AG04450 (cell line): ENCODE results near the gene NUMB. TPM values are rescaled to one million over a fixed set of nuclear protein-coding genes. Genes with fewer than 3 reads are reported as not detected.

Experiments used
- CTCF ChIA-PET: fragments of 300-600, 350-600 bp; formaldehyde crosslinking; extraction: SDS; loops from one replicate; lab custom pipeline; 2022; ENCODE audit warnings: antibody characterized with exemption, inconsistent platforms; lab: Charles Lee
- POLR2A ChIA-PET: fragments of 350-600 bp; formaldehyde crosslinking; extraction: SDS; loops from one replicate; lab custom pipeline; 2021; ENCODE audit warnings: antibody characterized with exemption, inconsistent platforms; lab: Yijun Ruan, JAX
- DNase-seq: peaks from one replicate; pipeline ENCODE4 v3.0.0-alpha.2; 2011; ENCODE audit warnings: low read depth, low spot score
- H3K27ac ChIP-seq: one replicate; pipeline ENCODE4 v1.5.1; 2012; ENCODE audit warnings: low read depth, low read length, control low read depth
- H3K27me3 ChIP-seq: one replicate; pipeline ENCODE4 v1.6.0; 2012; ENCODE audit warnings: low read length; ENCODE audit not compliant: control insufficient read depth, insufficient read depth
- H3K4me3 ChIP-seq: 2 replicates; pipeline ENCODE4 v1.5.1; 2011; ENCODE audit warnings: mild to moderate bottlenecking, low read depth, low read length, control low read depth
- H3K9me3 ChIP-seq: 2 replicates; pipeline ENCODE4 v1.5.1; 2012; ENCODE audit warnings: low read length; ENCODE audit not compliant: control insufficient read depth, insufficient read depth
- polyA plus RNA-seq: library from polyadenylated mRNA; depleted of rRNA; stranded (reverse); fragments of >200 nt; gene quantifications from 2 replicates; pipeline ENCODE4 v1.2.3, GENCODE V29; 2011
- TF ChIP-seq, protein P1 (sequence below): IDR thresholded peaks from 2 replicates; pipeline ENCODE4 v1.5.1; 2011; ENCODE audit warnings: low read depth, low read length, control low read depth, inconsistent platforms

The NUMB gene
- polyA plus RNA-seq, 1 experiment: 152 TPM

- Histone ChIP-seq H3K9me3 (no peaks in the 10 kb centered on the region), H3K27ac (no peak overlapping the region), H3K4me3 (no peak overlapping the region), H3K27me3 (no peaks in the 10 kb centered on the region)
- TF ChIP-seq, protein P1, sequence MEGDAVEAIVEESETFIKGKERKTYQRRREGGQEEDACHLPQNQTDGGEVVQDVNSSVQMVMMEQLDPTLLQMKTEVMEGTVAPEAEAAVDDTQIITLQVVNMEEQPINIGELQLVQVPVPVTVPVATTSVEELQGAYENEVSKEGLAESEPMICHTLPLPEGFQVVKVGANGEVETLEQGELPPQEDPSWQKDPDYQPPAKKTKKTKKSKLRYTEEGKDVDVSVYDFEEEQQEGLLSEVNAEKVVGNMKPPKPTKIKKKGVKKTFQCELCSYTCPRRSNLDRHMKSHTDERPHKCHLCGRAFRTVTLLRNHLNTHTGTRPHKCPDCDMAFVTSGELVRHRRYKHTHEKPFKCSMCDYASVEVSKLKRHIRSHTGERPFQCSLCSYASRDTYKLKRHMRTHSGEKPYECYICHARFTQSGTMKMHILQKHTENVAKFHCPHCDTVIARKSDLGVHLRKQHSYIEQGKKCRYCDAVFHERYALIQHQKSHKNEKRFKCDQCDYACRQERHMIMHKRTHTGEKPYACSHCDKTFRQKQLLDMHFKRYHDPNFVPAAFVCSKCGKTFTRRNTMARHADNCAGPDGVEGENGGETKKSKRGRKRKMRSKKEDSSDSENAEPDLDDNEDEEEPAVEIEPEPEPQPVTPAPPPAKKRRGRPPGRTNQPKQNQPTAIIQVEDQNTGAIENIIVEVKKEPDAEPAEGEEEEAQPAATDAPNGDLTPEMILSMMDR: peak; percentile 68
- peak; percentile 50 for DNase-seq
- POLR2A ChIA-PET: interaction anchor here (0.9 to 1.1 kb wide), 2 partner anchors 96 to 176 kb away, joined by 3 to 4 read pairs; partner anchors contain the start of gene ACOT2
- CTCF ChIA-PET: interaction anchor here (0.5 to 11.0 kb wide), 21 partner anchors 9 to 652 kb away, joined by 3 to 173 read pairs (median 4); partner anchors contain the start of gene NUMB
Measured at GRCh38 chr14:73472185-73473114, 14.1 kb upstream of the NUMB start.

GRCh38 chr14:73471582-73472184, 13.3 kb upstream of the NUMB start:
- Histone ChIP-seq H3K27ac (no peak overlapping the region), H3K27me3 (no peaks in the 10 kb centered on the region), H3K4me3 (no peak overlapping the region), H3K9me3 (no peaks in the 10 kb centered on the region)
- POLR2A ChIA-PET: interaction anchor here (0.7 kb wide), 1 partner anchor 336 kb away, joined by 5 read pairs; the partner anchor contains the start of gene PSEN1
- CTCF ChIA-PET: interaction anchor here (0.6 to 11.0 kb wide), 20 partner anchors 10 to 302 kb away, joined by 3 to 173 read pairs (median 4); partner anchors contain the start of gene NUMB
- TF ChIP-seq, protein P1: no peak
- DNase-seq: no peak

DNA sequence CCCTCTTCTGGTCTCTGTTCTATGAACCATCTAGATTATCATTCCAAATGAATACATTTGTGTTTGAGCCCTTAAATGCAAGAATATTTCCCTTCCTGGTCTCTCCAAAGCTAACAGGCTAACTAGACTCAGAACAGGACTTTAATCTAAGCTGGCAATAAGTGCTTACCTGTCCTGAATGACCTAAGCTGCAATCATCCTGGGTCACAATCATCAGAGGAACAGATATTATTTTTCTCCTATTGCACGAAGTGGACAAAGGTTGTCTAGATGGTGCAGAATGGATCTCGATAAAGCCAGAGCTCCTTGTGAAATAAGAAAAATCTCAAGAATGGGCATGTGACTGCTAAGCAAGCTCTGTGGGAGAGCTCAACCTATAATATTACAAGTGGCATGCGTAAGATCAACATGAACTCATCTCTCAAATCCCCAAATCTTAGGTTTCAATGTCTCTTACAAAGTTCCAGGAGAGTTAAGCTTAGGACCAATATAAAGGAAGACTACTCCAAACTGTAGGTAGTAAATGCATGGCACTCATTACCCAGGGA, 10.6 kb upstream of the NUMB start:
- no peak overlapping the region for H3K4me3 ChIP-seq
- no peak for DNase-seq
- ChIA-PET CTCF (interaction anchor here (10.1 to 11.0 kb wide), 2 partner anchors 173 to 294 kb away, joined by 107 to 173 read pairs; no protein-coding TSS in a partner anchor), POLR2A (interaction anchor here (1.1 to 2.1 kb wide), 3 partner anchors 10 to 241 kb away, joined by 3 to 11 read pairs (median 4); partner anchors contain the start of genes NUMB and RIOX1)
- no peaks in the 10 kb centered on the region for H3K9me3 ChIP-seq
- TF ChIP-seq, protein P1: no peak
- no peak overlapping the region for H3K27ac ChIP-seq
- no peaks in the 10 kb centered on the region for H3K27me3 ChIP-seq

DNA sequence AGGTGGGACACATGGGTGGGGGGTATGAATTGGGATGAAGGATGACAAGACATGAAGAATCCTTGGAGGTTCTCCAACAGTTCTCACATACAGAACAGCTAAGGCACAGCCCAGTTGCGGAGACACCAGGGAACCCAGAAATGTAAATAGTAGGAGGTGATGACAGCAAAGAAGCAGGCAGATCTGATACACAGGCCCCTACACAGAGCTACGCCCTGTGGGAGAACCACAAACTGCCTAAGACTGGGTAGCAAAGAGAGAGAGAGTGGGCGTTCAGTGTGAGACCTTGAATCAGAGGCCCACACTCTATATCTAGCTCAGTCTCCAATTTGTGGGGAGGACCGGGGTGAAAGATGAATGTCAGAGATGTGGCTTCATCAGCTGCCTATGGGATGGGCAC, 9.5 kb upstream of the NUMB start:
- Histone ChIP-seq H3K27ac (peak overlapping the region; percentile 78), H3K27me3 (no peaks in the 10 kb centered on the region), H3K9me3 (no peaks in the 10 kb centered on the region), H3K4me3 (no peak overlapping the region)
- DNase-seq: no peak
- TF ChIP-seq, protein P1: no peak
- ChIA-PET CTCF (interaction anchor here (1.4 to 11.0 kb wide), 3 partner anchors 9 to 293 kb away, joined by 4 to 173 read pairs (median 107); partner anchors contain the start of gene NUMB), POLR2A (interaction anchor here (0.6 to 2.1 kb wide), 7 partner anchors 9 to 256 kb away, joined by 3 to 11 read pairs (median 4); partner anchors contain the start of genes NUMB and RIOX1)
